ENCODE data around the gene STPG3.

STPG3 gene

DNA sequence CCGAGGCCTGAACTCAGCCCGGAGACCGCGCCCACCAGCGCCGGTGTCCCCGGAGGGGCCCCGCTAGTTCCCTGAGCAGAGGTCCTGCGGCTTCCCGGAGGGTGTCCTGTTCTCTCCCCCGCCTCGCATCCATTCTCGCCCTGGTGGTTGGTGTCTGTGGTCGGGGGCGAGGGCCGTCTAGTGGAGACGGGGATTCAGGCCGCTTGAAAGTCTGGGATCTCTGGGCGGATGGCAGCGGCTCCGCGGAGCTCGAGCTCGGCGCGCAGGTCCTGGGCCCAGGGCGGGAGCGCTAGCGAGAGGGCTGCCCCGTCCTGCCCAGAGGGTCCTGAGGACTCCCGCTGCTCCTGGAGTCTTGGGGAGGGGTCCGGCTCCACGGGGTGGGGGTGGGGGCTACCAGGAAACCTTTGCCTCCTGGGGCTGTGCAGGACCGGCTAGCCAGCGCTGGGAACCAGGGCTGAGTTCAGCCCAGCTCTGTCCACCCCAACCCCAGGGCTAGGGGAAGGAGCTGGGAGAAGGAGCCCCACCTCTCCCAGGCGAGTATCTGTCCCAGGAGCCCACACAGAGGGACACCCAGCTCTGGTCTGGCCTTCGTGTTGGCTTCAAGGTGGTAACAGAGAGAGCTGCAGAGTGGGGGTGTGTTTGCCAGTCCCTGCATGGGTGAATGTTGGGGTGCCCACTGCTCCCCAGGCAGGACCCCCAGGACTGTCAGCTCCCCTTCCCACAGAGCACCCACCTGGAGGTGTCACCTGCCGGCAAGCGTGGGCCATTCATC is 30.4 kb downstream of the STPG3 start:
- no peak for DNase-seq

DNA sequence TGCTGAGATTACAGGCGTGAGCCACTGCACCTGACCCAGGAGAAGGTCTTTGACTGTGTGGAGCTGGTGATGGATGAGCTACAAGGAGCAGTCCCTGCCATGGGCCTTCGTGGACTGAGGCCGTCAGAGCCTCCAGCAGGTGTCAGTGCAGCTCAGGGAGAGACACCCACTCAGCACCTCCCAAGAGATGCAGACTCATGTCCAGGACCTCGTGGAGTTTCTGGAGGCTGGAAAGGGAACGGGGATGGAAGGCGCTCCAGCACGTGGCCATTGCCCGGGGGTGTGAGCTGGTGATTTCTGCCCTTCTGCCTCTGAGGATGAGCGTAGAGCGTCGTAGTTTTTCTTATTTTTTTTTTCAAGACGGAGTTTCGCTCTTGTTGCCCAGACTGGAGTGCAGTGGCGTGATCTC is 35.9 kb downstream of the STPG3 start:
- DNase-seq = no peak

DNA sequence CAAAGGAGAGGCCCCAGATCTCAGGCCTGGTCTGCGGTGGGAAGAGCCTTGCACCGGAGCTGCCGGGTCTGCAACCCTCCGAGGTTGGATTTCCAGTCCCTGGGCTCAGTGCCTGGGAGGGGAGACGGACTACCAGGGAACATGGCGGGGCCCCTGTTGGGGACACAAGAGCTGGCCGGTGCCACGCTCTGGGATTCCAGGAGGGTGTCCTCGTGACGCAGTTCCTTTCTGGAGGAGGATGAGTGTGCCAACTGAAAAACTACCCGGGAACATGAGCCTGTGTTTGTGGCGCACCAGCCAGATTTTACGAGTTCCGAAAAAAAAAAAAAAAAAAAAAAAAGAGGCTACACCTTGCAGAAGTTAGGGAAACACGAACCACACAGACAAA is 42.0 kb downstream of the STPG3 start:
- no peak for DNase-seq

DNA sequence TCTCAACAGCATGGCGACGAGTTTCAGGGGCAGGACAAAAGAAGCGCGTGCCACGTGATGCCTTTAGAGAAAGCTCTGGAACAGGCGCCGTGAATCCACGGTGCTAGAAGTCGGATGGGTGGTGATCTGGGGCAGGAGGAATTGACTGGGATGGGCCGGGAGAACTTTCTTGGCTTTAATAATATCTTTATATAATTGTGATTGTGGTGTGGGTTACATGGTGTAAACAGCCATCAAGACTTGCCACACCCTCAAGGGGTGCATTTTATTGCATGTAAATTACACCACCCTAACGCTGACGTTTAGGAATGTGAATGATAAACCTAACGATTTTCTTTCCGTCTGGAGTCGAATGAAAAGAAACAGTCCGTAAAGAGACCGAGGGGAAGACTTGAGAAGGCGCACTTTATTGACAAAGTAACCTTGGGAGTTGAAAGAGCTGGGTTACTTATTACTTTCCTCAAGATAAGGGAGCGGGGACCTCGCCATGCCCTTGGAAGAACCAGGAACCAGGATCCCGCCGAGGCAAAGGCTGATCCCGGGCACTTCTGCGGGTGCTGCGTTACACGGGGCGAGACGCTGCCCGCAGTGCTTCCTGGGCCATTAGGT is 42.5 kb downstream of the STPG3 start:
- no peak for DNase-seq

DNA sequence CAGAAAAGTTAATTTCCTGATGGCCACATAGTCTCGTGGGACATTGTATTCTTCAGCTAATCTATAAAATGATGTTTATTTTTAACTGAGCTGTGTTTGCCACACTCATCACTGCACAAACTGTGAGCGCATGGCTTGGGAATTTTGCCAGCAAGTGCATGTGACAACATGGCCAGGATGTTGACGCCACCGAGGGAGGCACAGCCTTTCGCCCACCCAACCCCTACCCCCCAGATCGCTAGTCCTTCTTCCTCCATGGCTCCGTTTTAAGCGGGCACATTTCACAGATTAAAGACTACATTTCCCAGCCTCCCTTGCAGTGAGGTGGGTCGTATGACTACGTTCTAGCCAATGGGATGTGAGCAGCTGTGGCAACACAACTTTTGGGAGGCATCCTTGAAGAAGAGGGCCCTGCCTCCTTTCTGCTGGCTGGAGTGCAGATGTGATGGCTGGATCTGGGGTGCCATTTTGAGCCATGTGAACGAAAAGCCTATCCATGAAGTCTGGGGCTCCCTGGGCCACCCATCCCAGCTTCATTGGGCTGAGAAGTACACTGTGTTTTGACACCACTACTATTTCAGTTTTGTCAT is 43.1 kb downstream of the STPG3 start:
- no peak for DNase-seq

DNA sequence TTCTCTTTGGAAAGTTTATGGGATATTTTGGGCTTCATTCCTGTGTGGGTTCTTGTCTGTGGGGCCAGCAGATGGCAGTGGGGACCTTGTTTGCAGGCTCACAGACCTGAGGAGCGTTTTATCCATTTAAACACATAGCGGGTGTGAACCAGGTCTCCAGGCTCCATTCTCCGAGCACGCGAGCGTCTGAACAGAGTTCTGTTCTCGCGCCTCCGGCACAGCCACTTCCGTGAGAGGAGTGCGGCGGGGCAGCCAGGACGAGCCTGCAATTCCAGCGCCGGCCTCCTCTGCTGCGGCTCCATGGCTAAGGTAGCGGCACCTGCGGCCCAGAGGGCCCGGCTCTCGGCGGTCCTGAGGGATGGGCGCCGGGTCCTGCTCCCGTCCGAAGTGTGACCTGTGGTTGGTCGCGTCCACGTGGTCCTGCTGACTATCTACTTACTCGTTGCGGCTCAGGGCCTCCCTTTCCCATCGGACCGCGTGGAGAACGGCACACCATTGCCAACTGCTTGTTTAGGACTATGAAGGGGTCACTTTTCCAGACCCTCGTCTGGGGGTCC is 43.7 kb downstream of the STPG3 start:
- no peak for DNase-seq

DNA sequence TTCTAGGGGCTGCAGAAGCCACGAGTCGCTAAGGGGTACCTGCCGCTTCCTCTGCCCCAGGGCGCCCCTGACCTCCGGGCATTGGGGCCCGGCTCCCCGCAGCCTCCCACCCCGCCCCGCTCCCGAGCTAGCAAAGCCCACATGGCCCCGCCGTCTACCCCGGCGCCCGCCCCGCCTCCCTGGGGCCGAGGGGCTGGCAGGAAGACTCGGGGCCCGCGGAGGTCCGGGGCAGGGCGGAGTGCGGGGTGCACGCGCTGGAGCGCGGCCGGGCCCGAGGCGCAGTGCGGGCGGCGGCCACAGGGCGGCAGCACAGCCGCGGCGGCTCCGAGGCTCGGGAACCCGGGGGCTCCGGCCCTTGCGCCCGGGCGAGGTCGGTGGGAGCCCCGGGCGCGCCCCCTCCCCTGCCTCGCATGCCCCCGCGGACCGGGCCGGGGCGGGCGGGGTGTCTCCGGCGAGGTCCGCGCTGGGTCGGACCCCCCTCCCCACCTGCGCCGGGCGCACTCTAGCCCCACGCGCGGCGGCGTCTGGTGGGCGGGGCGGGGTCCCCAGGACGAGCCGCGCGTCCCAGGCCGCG is 44.2 kb downstream of the STPG3 start:
- DNase-seq = no peak

DNA sequence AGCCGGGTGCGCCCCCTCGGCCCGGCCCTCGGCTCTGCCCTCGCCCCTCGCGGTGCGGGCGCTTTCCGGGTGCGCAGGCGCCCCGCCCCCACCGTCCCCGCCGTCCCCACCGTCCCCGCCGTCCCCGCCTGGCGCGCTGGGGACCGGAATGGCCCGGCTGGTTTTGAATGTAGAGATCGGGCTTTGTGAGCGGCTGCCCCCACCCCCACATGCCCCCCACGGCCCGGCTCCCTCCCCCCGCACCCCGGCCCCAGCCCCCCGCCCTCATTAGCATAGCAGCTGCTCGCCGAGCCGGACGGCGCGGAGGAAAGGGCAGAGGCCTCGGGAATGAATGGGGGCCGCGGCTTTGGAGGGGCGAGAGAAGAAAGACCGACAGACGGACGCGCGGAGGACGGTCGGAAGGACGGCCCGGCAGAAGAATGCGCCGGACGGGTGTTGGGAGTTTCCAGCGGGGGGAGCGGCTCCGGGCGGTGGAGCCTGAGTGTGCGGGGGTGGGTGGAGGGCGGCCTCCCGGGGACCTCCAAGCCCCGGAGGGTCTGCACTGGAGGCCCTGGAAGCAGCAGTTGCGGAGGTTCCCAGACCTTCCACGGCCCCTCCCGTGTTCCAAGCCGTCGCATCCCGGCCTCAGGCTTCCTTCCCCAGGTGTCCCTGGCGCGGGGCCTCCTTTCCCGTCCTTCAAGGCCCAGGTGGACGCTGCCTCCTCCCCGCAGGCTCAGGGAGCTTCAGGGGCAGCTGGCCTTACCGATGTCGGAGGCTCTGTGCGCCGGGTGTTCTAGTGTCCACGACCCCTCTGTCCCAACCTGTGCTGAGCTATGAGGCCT is 45.0 kb downstream of the STPG3 start:
- DNase-seq = no peak

DNA sequence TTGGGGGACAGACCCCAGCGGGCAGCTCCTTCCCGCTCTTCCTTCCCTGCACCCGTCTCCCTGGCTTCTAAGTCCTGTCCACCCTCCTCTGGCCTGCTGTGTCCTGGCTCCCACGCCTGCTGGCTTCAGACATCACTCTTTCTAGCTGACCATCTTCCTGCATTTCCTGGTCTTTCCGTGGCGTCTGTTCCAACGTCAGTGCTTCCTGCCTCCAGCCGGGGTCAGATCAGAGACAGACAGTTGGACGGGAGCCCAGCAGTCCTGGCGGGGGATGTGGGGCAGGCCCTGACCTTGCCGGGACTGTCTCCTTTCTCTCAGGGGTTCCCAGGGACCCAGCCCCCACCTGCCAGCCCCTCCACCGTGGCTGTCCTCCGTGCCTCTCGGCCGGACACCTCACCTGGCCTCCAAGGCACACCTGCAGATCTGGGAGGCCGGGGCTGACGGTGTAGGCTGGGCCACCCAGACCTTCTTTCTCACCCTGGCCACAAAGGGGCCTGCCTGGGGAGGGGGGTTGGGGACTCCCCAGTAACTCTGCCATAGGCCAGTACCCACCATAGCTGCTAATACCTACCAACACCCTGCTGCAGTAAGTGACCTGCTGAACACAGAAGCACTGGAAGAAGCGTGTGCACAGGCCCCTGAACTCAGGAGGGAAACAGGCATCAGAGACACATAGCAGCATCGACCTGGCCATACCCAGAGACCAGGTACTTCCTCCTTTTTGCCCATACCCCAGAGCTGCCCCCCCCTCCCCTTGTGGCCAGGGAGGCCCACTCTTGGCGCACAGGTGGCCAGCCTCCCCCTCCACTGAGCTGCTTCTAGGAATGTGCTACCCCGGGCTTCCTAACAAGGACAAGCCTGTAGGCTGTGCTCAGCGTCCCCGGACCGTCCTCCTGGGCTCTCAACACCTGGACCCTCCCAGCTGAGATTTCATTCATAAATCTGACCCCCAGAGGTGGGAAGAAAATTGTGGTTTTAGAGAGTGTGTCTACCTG is 45.9 kb downstream of the STPG3 start:
- no peak for DNase-seq

DNA sequence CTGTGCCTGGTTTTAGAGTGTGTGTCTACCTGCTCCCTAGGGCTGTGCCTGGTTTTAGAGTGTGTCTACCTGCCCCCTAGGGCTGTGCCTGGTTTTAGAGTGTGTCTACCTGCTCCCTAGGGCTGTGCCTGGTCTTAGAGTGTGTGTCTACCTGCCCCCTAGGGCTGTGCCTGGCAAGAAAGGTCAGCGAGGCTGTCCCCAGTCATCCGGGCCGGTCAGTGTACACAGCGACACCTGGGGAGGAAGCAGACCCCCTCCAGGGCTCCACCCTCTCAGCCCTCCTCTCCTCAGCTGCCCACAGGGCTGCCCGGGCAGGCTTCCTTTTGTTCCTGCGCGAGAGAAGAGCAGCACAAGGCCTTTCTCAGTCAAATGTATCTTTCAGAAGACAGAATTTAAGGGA is 46.9 kb downstream of the STPG3 start:
- DNase-seq = no peak

DNA sequence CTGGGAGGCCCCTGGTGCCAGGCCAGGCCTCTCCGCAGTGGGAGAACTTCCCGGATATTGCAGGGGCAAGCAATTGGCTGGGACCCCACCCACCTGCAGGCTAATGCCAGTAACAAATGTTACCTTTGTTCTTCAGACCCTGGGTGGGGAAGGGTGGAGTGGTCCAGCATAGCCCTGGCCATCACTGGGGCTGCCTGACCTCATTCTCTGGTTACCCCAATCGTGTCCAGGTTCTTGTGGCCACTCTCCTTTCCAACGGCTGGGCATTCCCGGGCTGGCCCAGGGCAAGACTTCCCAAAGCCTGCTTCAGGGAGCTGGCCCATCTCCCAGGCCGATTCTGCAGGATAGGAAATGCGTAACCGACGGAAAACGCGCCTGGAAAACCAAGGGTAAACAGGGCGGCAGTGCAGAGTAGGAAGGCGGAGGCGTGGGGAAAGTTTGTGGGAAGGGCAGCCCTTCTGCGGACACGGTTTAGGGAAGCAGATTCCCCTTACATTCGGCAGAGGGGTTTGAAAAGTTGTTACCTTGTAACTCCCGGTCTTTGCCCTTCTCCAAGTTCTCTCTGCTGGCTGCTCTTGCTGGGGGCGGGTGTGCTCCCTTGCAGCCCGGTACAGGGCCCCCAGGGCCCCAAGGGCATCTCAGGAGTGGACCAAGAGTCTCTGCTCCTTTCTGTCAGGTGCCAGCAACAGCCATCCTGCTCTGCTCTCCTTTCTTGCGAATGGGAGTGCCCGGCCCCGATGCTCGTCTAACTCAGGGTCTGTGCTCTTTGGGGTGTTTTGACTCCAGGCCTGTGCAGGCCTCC is 47.5 kb downstream of the STPG3 start:
- DNase-seq = no peak

DNA sequence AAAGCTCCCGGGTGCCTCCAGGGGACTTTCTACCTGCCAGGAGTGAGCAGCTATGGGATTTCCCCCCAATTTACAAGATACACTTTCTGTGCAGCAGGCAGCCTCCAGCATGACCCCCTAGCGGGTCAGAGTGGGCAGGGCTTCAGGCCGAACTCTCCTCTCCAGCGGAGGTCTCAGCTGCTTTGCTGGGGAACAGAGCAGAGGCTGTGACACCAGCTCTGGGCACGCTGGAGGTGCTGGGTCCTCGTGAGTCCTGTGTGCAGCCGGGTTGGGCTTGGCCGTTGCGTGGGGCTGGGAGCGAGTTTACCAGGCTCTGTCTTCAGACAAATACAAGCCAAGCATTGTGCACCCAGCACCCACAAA is 48.1 kb downstream of the STPG3 start:
- no peak for DNase-seq

DNA sequence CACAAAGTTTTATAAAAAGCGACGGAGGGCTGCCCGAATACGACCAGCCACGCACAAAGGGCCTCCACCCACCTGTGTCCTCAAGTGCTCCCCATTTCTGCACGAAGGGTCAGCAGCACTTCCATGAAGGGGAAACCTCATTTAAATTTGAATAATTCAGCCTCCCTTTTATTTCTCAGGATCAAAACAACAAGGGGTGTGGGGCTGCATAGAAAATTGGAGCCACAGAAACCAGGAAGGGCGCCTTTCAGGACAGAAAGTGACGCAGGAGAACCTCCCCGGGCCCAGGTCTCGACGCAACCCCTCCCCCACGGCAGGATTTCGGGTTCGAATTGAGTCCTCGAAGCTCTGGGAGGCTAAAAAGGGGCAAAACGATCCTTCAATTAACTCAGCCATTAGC is 48.9 kb downstream of the STPG3 start:
- no peak for DNase-seq

DNA sequence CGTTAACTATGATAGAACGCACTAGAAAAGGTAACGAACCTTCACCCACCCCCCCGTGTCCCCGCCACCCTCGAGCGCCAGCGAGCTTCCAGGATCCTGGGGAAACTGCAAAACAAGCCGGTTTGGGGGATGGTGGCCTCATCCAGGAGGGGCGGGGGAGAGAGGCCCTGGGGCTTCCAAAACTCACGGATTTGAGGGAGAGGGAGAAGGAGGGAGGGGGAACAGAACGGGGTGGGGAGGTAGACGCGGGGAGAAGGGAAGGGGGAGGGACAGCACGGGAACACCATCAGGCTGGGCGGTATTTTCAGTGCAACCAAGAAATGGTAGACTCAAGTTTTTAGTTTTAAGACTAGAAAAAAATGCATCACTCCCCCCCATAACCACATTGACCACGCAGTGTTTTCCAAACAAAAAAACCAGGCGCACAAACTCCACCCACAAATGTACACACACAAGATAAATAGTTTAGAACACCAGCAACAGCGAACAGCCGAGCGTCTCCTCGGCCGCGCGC is 49.5 kb downstream of the STPG3 start:
- DNase-seq = no peak

DNA sequence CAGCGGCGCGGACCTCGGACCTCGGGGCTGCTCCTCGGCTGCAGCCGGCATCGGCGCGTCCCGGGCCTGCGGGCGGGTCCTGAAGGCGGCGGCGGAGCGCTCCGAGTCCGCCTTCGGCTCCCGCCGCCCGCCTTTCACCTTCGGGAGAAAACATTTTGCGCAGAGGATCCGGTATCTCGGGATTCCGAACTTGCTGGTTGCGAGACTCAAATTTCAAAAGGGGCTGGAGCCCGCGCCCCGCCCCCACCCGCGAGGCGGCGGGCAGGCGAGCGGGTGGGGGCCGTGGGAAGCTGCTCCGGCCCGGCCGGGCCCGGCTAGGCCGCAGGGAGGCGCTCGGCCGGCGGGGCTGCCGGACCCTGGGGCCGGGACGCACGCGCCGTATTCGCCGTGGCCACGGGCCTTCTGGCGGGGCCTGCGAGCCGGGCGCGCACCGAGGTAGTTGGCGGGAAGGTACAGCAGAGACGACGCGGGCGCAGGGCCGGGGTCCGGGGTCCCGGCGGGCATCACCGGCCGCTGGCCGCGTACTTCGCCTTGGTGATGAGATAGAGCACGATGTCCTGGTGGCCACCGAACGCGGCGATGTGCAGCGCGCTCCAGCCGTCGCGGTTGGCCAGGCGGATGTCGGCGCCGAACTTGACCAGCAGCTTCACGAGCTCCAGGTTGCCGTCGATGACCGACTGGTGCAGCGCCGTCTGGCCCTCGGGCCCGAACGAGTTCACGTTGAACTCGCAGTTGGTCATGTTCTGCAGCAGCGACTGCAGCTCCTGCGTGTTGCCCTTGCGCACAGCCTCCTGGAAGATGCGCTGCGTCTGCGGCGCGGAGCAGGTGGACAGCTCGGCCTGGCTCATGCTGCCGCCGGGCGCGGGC is 50.2 kb downstream of the STPG3 start:
- no peak for DNase-seq

DNA sequence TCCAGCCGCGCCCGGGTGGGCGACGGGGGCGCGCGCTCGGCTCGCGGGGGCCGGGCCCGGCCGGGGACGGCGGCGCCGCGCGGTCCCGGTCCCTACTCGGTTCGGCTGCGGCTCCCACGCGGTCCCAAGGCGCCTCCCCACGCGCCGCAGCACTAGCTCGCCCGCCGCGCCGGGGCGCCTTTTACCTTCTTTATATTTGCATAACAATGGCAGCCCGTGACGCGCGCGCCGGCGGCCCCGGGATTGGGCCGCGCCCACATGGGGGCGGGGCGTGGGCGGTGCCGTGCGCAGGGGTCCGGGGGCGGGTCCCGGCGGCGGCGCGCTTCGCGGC is 51.0 kb downstream of the STPG3 start, which contains the start of gene NRARP:
Gene NRARP (minus strand): TSS at position 154 of the 331 bp plus-strand sequence. CDS start 343 bp downstream, outside the sequence.
- DNase-seq = no peak

DNA sequence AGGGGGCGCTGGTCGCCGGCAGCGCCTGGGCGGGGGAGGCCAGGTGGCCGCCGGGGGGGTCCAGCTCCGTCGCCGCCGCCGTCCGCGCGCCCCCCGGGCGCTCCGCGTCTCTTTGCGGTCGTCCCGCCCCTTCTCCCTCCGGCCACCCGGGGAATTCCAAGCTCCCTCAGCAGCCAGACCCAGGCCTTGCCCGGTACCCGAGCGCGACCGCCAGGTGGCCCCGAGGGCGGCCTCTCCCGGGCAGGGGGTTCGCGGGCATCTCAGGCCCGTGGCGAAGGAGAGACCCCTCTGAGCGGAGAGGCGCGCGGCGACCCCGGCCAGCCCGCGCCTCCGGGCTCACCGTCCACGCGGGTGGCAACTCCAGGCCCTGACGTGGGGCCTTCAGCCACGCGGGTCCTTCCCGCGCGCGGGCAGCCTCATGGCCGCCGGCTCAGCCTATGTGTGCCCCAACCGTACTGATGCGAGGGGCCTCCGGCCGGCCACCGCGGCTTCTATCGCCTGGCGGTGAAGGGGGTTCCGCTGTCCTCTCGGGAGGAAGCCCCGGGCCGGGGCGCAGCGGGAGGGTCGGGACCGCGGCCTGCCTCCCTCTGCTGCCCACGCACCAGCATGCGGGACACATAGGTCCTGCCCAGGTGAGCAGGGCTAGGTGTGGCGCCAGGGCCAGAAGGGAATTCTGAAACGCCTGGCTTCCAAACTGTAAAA is 51.5 kb downstream of the STPG3 start:
- DNase-seq = no peak

Measured in NCI-H1417 treated with DMSO at 0.1 percent for 48 hours (cell line).